ENCODE data around the gene IL13RA1. TPM values are rescaled to one million over a fixed set of nuclear protein-coding genes. Genes with fewer than 3 reads are reported as not detected.
"Not testable (repeated sequence)": the region's sequence is repeated elsewhere in the genome, so short reads cannot be mapped to it uniquely, and the experiment has no call there.

The IL13RA1 gene
- total RNA-seq, 1 donor from 2014 or later, result 38.6 TPM

GRCh38 chrX:118807151-118808017 is 80.0 kb downstream of the IL13RA1 start:
- Histone ChIP-seq H3K36me3 (ENCODE audit: control insufficient read depth, insufficient read depth, low read length) (no peaks in the 10 kb centered on the region), H3K4me3 (ENCODE audit: low read depth, low read length) (no peak overlapping the region), H3K27me3 (ENCODE audit: control insufficient read depth, insufficient read depth, low read length) (no peaks in the 10 kb centered on the region)
- no peak for DNase-seq (ENCODE audit: low read depth)
- peak; percentile 55 for TF ChIP-seq CTCF (IDR thresholded peaks at IDR 0.05; ENCODE audit: insufficient read depth, low read length, poor library complexity, severe bottlenecking)

GRCh38 chrX:118817257-118817656 is 89.9 kb downstream of the IL13RA1 start:
- DNase-seq (ENCODE audit: low read depth); H3K27me3 ChIP-seq (ENCODE audit: control insufficient read depth, insufficient read depth, low read length); H3K4me3 ChIP-seq (ENCODE audit: low read depth, low read length); H3K36me3 ChIP-seq (ENCODE audit: control insufficient read depth, insufficient read depth, low read length): not testable (repeated sequence)

- H3K4me3 ChIP-seq (ENCODE audit: low read depth, low read length), result peak within 1 kb of the TSS; percentile 19
Measured at GRCh38 chrX:118823263-118824172, 96.1 kb downstream of the IL13RA1 start, which contains the start of gene ZCCHC12. ZCCHC12 (plus strand) TSS chrX:118823824; CDS start chrX:118825245, 1,421 bp downstream.

GRCh38 chrX:118824173-118824730 is 96.8 kb downstream of the IL13RA1 start:
- peak overlapping the region; percentile 19 for H3K4me3 ChIP-seq (ENCODE audit: low read depth, low read length)
- H3K36me3 ChIP-seq (ENCODE audit: control insufficient read depth, insufficient read depth, low read length), result no peaks in the 10 kb centered on the region
- no peak for DNase-seq (ENCODE audit: low read depth)
- TF ChIP-seq CTCF (IDR thresholded peaks at IDR 0.05; ENCODE audit: insufficient read depth, low read length, poor library complexity, severe bottlenecking), result no peak
- peaks cover 29% of the 10 kb centered on the region for H3K27me3 ChIP-seq (ENCODE audit: control insufficient read depth, insufficient read depth, low read length)

More at GRCh38 chrX:118823263-118824172, 96.1 kb downstream of the IL13RA1 start, which contains the start of gene ZCCHC12:
- peak; percentile 12 for DNase-seq (ENCODE audit: low read depth)
- peaks cover 29% of the 10 kb centered on the region for H3K27me3 ChIP-seq (ENCODE audit: control insufficient read depth, insufficient read depth, low read length)
- no peaks in the 10 kb centered on the region for H3K36me3 ChIP-seq (ENCODE audit: control insufficient read depth, insufficient read depth, low read length)
- TF ChIP-seq CTCF (IDR thresholded peaks at IDR 0.05; ENCODE audit: insufficient read depth, low read length, poor library complexity, severe bottlenecking), result no peak

- DNase-seq (ENCODE audit: low read depth), result no peak
- no peak for TF ChIP-seq CTCF (IDR thresholded peaks at IDR 0.05; ENCODE audit: insufficient read depth, low read length, poor library complexity, severe bottlenecking)
- Histone ChIP-seq H3K4me3 (ENCODE audit: low read depth, low read length) (no peak overlapping the region), H3K27me3 (ENCODE audit: control insufficient read depth, insufficient read depth, low read length) (peaks cover 29% of the 10 kb centered on the region), H3K36me3 (ENCODE audit: control insufficient read depth, insufficient read depth, low read length) (no peaks in the 10 kb centered on the region)
Measured at GRCh38 chrX:118825227-118825626, 97.8 kb downstream of the IL13RA1 start.

All from kidney epithelial cell (primary cell).